Measurements from ENCODE around the gene CD86.

DNA sequence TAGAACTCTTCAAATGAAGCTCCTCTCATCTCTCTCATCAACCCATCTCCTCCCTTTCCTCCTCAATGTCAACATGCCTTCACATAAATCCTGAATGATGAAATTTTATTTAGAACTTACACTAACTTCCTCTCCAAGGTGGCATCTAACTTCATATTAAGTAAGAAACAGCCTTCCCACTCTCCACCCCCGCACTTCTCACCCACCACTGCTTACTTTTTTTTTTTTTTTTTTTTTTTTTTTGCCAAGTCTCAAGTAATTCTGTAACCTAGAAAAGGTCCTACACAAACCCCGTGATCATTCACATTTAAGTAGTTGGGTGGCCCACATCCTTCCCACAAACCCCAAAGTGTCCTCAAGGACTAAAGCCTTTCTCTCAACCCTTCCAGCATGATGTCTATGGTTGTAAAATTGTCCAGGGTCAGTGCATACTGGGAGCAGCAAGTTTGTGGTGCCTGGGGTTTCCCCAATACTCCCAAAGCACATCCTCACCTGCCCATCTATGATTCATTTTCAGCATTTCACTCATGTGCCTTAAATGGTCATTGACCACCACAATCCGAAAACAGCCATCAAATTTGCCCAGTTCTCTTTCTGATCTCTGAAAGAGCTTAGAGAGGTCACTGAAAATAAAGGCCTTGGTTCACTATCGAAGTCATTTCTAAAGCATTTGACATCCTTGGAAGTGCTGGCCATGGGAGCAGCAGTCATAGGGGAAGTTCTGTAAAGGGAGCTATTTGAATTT is 47.2 kb downstream of the CD86 start:
- TF ChIP-seq, protein P1, sequence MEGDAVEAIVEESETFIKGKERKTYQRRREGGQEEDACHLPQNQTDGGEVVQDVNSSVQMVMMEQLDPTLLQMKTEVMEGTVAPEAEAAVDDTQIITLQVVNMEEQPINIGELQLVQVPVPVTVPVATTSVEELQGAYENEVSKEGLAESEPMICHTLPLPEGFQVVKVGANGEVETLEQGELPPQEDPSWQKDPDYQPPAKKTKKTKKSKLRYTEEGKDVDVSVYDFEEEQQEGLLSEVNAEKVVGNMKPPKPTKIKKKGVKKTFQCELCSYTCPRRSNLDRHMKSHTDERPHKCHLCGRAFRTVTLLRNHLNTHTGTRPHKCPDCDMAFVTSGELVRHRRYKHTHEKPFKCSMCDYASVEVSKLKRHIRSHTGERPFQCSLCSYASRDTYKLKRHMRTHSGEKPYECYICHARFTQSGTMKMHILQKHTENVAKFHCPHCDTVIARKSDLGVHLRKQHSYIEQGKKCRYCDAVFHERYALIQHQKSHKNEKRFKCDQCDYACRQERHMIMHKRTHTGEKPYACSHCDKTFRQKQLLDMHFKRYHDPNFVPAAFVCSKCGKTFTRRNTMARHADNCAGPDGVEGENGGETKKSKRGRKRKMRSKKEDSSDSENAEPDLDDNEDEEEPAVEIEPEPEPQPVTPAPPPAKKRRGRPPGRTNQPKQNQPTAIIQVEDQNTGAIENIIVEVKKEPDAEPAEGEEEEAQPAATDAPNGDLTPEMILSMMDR (IDR thresholded peaks at IDR 0.05), result no peak
- TF ChIP-seq POLR2A (IDR thresholded peaks at IDR 0.05), result no peak

Measured in right lobe of liver (tissue), 4 donors.